Omental fat pad (tissue), 4 donors: ENCODE data around the gene MIPEP. TPM values are rescaled to one million over a fixed set of nuclear protein-coding genes. Genes with fewer than 3 reads are reported as not detected.

Experiments used
- ATAC-seq: fragments of 150-250 bp; one replicate; pipeline ENCODE4 v1.9.1; 2016; ENCODE audit warnings: mild to moderate bottlenecking, moderate library complexity; ENCODE audit not compliant: low FRiP score
- DNase-seq: peaks from one replicate; pipeline ENCODE4 v3.0.0-alpha.2; 2019; ENCODE audit warnings: low spot score
- CTCF ChIP-seq, 3 donors: fragments of 450-650 bp; IDR thresholded peaks; one replicate each; pipeline ENCODE4 v1.5.1; 2016 to 2017; ENCODE audit warnings: antibody characterized with exemption in 3 of 3, mild to moderate bottlenecking in 3 of 3, moderate library complexity in 2 of 3
- total RNA-seq, 4 donors: library from RNA; depleted of rRNA; stranded (reverse); fragments of >200 nt; gene quantifications; one replicate each; pipeline ENCODE4 v1.1.0, GENCODE V29; 2016

MIPEP gene
- total RNA-seq, 4 donors from 2014 or later: 9.2 to 24.6 (median 10.9) TPM

GRCh38 chr13:23820530-23820929, 68.7 kb downstream of the MIPEP start:
- DNase-seq (no peak), ATAC-seq (no peak)
- TF ChIP-seq CTCF (IDR thresholded peaks at IDR 0.05): no peak

GRCh38 chr13:23817830-23818229, 71.4 kb downstream of the MIPEP start:
- ATAC-seq (no peak), DNase-seq (no peak)
- TF ChIP-seq CTCF (IDR thresholded peaks at IDR 0.05): no peak

GRCh38 chr13:23817136-23817535, 72.1 kb downstream of the MIPEP start:
- ATAC-seq: no peak
- TF ChIP-seq CTCF (IDR thresholded peaks at IDR 0.05): no peak
- no peak for DNase-seq

- ATAC-seq (no peak), DNase-seq (no peak)
- TF ChIP-seq CTCF (IDR thresholded peaks at IDR 0.05): no peak
These were observed 75.6 kb downstream of the MIPEP start for GRCh38 chr13:23813635-23814034.

- DNase-seq (no peak), ATAC-seq (no peak)
- no peak for TF ChIP-seq CTCF (IDR thresholded peaks at IDR 0.05)
These were observed 77.7 kb downstream of the MIPEP start for GRCh38 chr13:23811366-23812062.

- no peak for ATAC-seq
- no peak for DNase-seq
These were observed 78.4 kb downstream of the MIPEP start for GRCh38 chr13:23810685-23811240.

More at GRCh38 chr13:23810685-23811240, 78.4 kb downstream of the MIPEP start:
- TF ChIP-seq CTCF (IDR thresholded peaks at IDR 0.05): no peak
